Keratinocyte (primary cell): ENCODE results near the gene DMD.

Experiments
- CTCF ChIP-seq, 3 experiments: IDR thresholded peaks in 1 of 3; conservative IDR thresholded peaks in 1 of 3; optimal IDR thresholded peaks in 1 of 3; 2 replicates in 2 of 3; 3 replicates in 1 of 3; pipeline versions ENCODE3 to v1.5.1; 2011; ENCODE audit warnings: low read length in 3 of 3, mild to moderate bottlenecking in 3 of 3, moderate library complexity in 2 of 3, control low read depth in 1 of 3, inconsistent platforms in 1 of 3; ENCODE audit not compliant: insufficient read depth in 2 of 3; ENCODE audit errors: extremely low read depth in 1 of 3
- EZH2 ChIP-seq: IDR thresholded peaks from one replicate; pipeline ENCODE4 v1.6.1; 2012; ENCODE audit warnings: inconsistent platforms, mild to moderate bottlenecking, low read length, moderate library complexity

- TF ChIP-seq CTCF (optimal IDR thresholded peaks at IDR 0.05 in 1 of 3, IDR thresholded peaks at IDR 0.05 in 1 of 3, conservative IDR thresholded peaks at IDR 0.05 in 1 of 3; ENCODE audit: extremely low read depth in 1 of 3, insufficient read depth in 2 of 3, low read length in 3 of 3) (no peak), EZH2 (no peak)
These were observed 840.7 kb downstream of the DMD start for GRCh38 chrX:32370456-32371205.
